Glomerular visceral epithelial cell (primary cell): Measurements from ENCODE around the gene VPS37C.
"Not testable (repeated sequence)": the region's sequence is repeated elsewhere in the genome, so short reads cannot be mapped to it uniquely, and the experiment has no call there.

Experiments used
- DNase-seq: peaks from one replicate; pipeline ENCODE4 v3.0.0-alpha.2; 2016; ENCODE audit errors: extremely low spot score

The VPS37C gene

GRCh38 chr11:61174949-61175348 is 13.7 kb upstream of the VPS37C start:
- DNase-seq = no peak

DNA sequence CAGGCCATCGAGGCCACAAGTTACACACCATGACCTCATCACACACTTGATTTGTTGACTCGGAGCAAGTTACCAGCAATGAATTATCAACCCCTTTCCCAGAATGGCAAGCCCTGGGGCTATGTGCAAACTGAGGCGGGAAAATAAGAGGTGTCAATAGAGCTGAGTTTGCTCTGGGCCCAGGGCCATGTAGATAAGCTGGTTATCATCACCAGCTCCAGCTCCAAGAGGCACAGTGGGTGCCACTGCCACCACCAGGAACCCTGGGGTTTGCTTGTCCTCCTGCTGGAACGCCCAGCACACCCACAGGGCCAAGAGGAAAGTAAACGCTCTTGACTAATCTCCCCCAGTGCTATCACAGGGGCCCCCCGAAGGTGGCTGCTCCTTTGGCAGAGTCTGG is 13.0 kb upstream of the VPS37C start:
- no peak for DNase-seq

DNA sequence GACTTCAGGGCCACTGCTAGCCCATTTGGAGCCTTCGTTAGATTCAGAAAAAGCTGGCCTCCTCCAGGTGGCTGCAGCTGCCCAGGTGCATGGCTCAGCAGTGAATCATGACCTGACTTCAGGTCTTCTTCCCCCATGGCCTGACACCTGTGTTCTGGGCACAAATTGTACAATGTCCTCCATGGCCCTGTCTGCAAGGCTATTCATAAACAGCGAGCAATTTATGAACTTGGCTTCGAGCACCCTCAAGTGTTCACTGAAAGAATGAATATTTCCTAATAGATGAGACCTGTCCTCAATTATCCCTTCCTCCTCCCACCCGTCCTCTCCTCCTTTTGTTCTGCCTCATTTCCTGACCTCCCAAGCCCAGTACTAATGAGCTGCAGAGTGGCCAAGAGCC is 12.2 kb upstream of the VPS37C start:
- DNase-seq = no peak

DNA sequence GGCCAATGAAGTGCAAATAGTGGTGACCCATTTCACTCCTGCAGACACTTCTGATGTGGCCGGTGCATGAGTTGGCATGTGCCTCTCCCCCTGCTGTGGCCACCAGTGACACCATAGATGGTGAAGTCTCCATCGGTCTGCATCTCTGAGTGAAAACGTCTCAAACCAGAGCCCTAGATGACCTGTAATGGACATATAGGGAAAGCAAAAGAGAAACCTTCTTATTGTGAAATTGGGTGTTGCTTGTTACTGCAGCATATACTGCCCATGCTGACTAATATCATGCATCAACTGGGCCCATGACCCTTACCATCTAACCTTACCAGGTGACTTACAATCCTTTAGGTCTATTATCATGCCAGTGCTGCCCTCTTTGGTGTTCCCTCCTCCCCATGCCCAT is 11.7 kb upstream of the VPS37C start:
- no peak for DNase-seq

GRCh38 chr11:61172356-61172755 is 11.1 kb upstream of the VPS37C start:
- DNase-seq = no peak

GRCh38 chr11:61171907-61172306 is 10.7 kb upstream of the VPS37C start:
- no peak for DNase-seq

DNA sequence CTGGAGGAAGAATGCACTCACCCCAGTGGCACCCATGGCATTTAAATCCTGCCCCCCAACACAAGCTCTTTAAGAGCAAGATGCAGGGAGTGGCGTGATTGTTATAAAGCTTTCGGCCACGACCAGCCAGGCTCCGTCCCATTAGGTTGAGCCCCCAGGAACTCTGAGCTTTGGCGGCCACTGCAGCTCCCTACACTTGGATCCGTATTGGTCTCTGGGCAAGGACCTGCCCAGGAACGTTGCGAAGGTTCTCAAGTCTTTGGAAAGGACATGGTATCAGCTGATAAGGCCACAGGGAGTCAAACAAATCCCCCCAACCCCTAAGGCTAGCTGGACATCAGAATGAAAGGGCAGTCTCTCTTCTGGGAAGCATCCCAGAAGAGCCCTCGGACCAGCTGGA is 9.3 kb upstream of the VPS37C start:
- no peak for DNase-seq

DNA sequence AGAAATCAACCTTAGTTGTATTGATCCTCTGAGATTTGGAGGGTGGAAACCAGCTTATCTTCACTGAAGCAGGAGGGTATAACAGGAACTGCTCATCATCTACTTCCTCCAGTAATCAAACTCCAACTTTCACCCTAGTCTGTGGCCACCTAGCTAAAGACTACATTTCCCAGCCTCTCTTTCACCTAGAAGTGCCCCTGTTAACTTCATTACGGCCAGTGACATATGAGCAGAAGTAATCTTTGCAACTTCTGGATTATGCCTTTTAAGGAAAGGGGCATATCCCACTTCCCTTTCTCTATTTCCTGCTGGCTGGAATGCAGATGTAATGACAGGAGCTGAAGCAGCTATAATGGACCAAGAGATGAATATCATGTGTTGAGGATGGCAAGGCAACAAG is 7.6 kb upstream of the VPS37C start:
- DNase-seq = no peak

DNA sequence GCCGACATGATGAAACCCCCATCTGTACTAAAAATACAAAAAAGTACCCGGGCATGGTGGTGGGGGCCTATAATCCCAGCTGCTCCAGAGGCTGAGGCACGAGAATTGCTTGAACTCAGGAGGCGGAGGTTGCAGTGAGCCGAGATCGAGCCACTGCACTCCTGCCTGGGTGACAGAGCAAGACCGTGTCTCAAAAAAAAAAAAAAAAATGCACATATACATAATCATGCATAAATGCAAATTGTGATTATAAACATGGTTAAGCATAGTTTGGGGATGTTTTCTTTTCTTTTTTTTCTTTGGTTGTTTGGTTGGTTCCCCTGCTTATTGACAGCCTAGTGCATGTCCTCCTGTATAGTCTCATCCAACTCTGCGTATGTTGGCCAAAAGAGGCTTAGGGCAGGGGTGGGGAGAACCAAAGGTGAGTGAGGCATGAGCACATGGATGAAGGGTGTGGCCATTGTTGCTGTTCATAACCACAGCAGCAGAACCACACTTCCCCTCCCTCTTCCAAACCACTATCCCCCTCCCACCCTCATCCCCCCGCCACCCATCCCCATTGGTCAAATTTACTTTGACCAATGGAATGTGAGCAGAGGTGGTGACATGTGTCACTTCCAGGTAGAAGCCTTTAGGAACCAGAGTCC is 6.9 kb upstream of the VPS37C start:
- DNase-seq = no peak

DNA sequence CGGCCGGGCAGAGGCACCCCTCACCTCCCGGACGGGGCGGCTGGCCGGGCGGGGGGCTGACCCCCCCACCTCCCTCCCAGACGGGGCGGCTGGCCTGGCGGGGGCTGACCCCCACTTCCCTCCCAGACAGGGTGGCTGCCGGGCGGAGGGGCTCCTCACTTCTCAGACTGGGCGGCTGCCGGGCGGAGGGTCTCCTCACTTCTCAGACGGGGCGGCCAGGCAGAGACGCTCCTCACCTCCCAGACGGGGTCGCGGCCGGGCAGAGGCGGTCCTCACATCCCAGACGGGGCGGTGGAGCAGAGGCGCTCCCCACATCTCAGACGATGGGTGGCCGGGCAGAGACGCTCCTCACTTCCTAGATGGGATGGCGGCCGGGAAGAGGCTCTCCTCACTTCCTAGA is 5.1 kb upstream of the VPS37C start:
- not testable (repeated sequence) for DNase-seq

- not testable (repeated sequence) for DNase-seq
These were observed 4.6 kb upstream of the VPS37C start for GRCh38 chr11:61165785-61166184.

DNA sequence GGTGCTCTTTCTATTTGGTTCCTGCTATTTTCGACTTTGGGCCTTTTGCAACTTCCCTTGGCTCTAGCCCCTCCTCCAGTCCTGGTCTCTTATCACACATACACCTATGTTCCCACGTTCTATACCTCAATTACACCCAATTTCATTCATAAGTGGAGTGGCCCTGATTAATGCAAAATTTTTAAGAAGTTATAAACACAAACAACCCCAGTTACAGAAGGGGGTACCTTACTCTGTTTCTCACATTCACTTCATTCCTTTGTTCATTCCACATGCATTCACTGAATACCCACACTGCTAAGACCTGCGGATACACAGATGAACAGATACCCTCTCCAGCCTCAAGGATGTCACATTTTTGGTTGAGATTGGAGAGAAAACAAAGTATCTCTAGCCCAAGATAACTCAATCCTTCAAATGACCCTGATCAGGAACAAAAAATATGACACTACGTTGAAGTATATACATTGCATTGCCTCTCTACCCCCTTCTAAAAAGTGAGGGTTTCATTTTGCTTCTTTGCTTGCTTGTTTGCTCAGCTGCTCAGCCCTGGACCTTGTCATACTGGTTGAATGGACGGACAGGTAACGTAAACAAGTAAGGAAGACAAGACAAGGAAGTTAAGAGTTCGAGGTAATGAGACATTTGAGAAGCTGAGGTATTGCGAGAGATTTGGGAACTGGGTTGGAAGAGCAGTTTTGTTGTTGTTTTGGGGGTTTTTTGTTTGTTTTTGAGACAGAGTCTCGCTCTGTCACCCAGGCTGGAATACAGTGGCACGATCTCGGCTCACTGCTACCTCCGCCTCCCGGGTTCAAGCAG is 3.6 kb upstream of the VPS37C start:
- no peak for DNase-seq

DNA sequence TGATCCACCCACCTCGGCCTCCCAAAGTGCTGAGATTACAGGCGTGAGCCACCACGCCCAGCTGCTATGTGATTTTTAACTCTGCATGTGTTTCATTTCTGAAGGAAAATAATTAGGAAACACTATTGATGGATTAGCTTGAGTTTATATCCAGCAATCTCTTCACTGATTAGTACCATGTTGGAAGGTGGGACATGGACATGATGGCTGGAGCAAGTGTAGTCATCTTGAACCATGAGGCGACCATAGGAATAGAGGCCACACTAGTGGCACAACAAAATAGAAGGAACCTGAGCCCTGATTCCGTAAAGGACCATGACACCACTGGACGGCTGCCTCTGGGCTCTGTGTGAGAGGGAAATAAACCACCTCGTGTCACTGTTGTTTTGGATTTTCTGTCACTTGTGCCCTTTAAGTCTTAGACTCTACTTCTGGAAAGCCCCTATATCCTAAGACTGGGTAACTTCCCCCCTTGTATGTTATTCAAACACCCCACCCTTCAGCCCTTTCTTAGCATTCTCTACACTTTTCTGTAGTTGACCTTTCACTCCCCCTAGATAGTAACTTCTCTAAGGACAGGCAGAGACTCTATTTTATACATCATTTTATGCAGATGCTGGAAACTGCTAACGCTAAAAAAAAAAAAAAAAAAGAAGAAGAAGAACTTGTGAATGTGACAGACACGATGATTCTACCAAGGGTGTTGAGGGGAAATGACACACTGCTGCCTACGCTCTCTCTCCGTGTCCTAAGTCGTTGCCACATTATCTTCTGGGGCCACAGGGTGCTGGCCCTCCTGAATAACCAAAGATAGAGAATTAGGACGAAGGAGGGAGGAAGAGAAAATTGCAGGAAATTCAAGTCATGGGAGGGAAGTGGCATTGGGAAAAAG is 2.7 kb upstream of the VPS37C start:
- no peak for DNase-seq

DNA sequence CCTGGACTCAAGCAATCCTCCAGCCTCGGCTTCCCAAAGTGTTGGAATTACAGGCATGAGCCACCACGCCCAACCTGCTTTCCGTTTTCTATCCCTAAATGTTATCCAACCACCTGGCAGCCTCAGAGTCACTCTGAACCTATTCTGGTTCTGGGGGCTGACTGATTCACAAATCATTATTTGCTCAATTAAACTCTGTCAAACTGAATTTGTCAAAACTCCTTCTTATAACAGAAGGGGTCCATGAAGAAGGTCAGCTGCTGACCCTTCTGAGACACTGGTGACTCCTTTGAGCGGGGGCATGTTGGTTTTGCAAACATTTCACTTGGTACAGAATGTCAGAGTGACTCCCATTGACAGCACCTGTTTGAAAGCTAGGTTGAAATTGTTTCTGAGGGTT is 1.8 kb upstream of the VPS37C start:
- DNase-seq = no peak

DNA sequence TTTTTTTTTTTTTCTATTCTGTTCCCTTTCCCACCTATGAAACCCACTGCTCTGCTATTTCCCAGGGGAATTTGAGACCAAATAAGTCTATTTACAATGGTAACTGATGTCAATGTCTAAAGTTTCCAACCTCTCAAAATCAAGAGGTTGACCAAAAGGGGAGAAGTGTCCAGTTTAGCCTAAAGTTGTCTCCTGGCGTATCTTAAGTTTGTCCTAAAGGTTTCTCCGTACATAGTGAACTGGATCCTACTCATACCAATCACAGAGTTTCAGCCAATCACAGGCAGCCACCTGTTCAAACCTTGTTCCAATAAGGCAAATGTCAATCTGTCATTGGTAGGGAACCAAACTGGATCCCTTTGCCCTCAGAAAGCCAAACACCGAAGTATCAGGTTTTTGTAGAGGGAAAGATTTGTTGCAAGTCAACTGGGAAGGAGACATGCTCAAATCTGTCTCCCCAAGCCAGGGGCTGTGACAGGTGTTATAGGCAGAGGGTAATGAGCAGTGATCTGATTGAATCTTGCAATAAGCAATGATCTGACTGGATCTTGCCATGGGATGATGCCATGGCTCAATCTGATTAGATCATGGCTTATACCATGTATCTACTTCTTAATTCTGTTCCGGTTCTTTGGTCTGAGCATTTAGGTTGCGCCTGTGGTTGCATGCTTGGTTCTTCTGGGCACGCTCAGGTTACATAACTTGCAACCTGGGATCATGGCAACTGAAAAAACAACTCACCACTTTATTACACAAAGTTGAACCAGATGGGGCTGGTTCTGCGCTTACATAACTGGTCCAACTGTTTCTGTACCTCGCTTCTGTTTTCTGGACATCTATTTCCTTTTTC is 1.1 kb upstream of the VPS37C start:
- peak; percentile 27 for DNase-seq

DNA sequence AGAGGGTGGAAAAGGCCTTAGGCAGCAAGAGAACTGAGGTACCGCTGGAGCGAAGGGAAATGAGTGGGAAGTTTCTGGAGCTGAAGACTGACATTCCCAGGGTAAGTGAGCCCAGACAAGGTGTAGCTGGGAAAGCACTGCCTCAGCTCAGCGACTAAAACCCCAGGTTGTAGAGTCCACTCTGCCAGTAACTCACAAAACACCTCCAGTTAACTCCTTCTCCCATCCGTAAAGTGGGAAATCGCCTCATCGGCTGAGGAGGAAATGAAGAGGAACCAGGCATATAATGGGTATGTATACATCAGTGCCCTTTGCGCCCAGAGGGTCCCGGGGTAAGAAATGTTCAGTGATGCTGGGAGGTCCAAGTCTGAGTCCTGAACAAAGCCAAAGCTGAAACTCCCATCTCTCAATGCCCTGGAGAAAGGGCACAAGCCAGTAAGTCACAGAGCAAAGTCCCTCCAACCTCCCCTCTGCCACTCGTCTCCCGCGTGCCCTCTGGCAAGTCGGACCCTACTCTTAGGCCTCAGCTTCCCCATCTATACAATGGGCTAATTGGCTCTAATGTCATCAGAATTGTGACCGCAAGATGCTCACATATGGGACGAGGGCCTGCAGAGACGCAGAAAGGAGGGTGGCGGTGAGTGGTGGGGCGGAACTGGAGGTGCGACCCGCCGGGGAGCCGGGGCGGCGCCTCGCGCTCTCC is 588 bp downstream of the VPS37C start:
- DNase-seq = no peak

GRCh38 chr11:61158691-61159381 is 2.4 kb downstream of the VPS37C start:
- DNase-seq = peak; percentile 69

DNA sequence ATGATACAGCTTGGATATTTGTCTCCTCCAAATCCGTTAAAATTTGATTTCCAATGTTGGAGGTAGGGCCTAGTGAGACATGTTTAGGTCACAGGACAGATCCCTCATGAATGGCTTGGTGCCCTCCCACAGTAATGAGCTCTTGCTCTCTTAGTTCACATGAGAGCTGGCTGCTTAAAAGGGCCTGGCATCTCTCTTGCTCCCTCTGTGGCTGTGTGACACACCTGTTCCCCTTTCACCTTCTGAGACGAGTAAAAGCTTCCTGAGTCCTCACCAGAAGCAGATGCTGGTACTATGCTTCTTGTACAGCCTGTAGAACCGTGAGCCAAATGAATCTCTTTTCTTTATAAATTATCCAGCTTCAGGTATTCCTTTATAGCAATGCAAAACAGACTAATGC is 3.5 kb downstream of the VPS37C start:
- no peak for DNase-seq

- no peak for DNase-seq
These were observed 5.5 kb downstream of the VPS37C start for GRCh38 chr11:61155741-61156140.

GRCh38 chr11:61155312-61155711 is 5.9 kb downstream of the VPS37C start:
- DNase-seq = no peak
